Measurements from ENCODE around the gene HNRNPDL. TPM values are rescaled to one million over a fixed set of nuclear protein-coding genes. Genes with fewer than 3 reads are reported as not detected.

The HNRNPDL gene
- 95.5 and 120 TPM in 2 replicates for total RNA-seq

GRCh38 chr4:82430193-82430963 lies at the start of gene HNRNPDL, which contains the start of gene ENOPH1:
TSS of gene HNRNPDL (minus strand) at chr4:82430462. CDS start at chr4:82429690, 772 bp downstream.
TSS of gene ENOPH1 (plus strand) at chr4:82430590. CDS start at chr4:82430830, 240 bp downstream.

GRCh38 chr4:82373816-82374625 lies 56.2 kb downstream of the HNRNPDL start, which contains the start of gene HNRNPD:
TSS of gene HNRNPD (minus strand) at chr4:82373991. CDS start at chr4:82373678, 313 bp downstream.

Other genes with a start within 250 kb of the HNRNPDL start
- gene HNRNPD, start 56.5 kb downstream of the HNRNPDL start, total RNA-seq, result 26.0 and 27.5 TPM in 2 replicates
- 41.1 and 55.4 TPM in 2 replicates for gene ENOPH1, start 128 bp upstream of the HNRNPDL start, total RNA-seq
- gene TMEM150C, start 131.5 kb upstream of the HNRNPDL start, total RNA-seq, result 0.33 and 0.53 TPM in 2 replicates

Data from smooth muscle cell of the pulmonary artery (primary cell).